Measurements from ENCODE around the gene PRLHR.

PRLHR gene

GRCh38 chr10:118551535-118552100, 43.8 kb downstream of the PRLHR start:
- no peak for DNase-seq

- DNase-seq = no peak
Observed at GRCh38 chr10:118547282-118547681, 48.2 kb downstream of the PRLHR start.

GRCh38 chr10:118546479-118546878, 49.0 kb downstream of the PRLHR start:
- no peak for DNase-seq

GRCh38 chr10:118545381-118545780, 50.1 kb downstream of the PRLHR start:
- DNase-seq = no peak

GRCh38 chr10:118544401-118544948, 51.0 kb downstream of the PRLHR start:
- DNase-seq = no peak

- DNase-seq = no peak
Observed at GRCh38 chr10:118543714-118544400, 51.6 kb downstream of the PRLHR start.

GRCh38 chr10:118542745-118543144, 52.7 kb downstream of the PRLHR start:
- DNase-seq = no peak

GRCh38 chr10:118542205-118542604, 53.2 kb downstream of the PRLHR start:
- no peak for DNase-seq

- no peak for DNase-seq
Observed at GRCh38 chr10:118541718-118542117, 53.7 kb downstream of the PRLHR start.
